ENCODE data around the gene DEFB132.
A peak's percentile ranks its signal among the peaks of the same experiment; 100 is the strongest.

DEFB132 gene

GRCh38 chr20:297925-298775 lies 40.6 kb downstream of the DEFB132 start:
- peak; percentile 75 for DNase-seq

GRCh38 chr20:298776-299391 lies 41.4 kb downstream of the DEFB132 start:
- DNase-seq, result no peak

GRCh38 chr20:300345-300990 lies 42.9 kb downstream of the DEFB132 start:
- no peak for DNase-seq

- DNase-seq, result no peak
Observed at GRCh38 chr20:301886-302848, 44.6 kb downstream of the DEFB132 start.

- no peak for DNase-seq
Observed at GRCh38 chr20:305745-306144, 48.2 kb downstream of the DEFB132 start.

GRCh38 chr20:308427-309038 lies 51.0 kb downstream of the DEFB132 start:
- no peak for DNase-seq

- no peak for DNase-seq
Observed at GRCh38 chr20:309306-309840, 51.8 kb downstream of the DEFB132 start.

GRCh38 chr20:309841-310644 lies 52.5 kb downstream of the DEFB132 start:
- peak; percentile 99 for DNase-seq

GRCh38 chr20:310645-311044 lies 53.1 kb downstream of the DEFB132 start:
- no peak for DNase-seq

Measured in NCI-H1105 (cell line).